ENCODE data around the gene PCIF1. TPM values are rescaled to one million over a fixed set of nuclear protein-coding genes. Genes with fewer than 3 reads are reported as not detected.

Gene PCIF1
- total and polyA plus RNA-seq, 9 of the 15 experiments (the other 6 are each of a cell fraction or from before 2014, with no cell fraction given), result 5.8 to 29.4 (median 11.3) TPM

- TF ChIP-seq, protein P1, sequence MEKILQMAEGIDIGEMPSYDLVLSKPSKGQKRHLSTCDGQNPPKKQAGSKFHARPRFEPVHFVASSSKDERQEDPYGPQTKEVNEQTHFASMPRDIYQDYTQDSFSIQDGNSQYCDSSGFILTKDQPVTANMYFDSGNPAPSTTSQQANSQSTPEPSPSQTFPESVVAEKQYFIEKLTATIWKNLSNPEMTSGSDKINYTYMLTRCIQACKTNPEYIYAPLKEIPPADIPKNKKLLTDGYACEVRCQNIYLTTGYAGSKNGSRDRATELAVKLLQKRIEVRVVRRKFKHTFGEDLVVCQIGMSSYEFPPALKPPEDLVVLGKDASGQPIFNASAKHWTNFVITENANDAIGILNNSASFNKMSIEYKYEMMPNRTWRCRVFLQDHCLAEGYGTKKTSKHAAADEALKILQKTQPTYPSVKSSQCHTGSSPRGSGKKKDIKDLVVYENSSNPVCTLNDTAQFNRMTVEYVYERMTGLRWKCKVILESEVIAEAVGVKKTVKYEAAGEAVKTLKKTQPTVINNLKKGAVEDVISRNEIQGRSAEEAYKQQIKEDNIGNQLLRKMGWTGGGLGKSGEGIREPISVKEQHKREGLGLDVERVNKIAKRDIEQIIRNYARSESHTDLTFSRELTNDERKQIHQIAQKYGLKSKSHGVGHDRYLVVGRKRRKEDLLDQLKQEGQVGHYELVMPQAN (IDR thresholded peaks at IDR 0.05; ENCODE audit: borderline replicate concordance), result peak; percentile 69
- TF ChIP-seq FOS (IDR thresholded peaks at IDR 0.05; ENCODE audit: extremely low read depth, insufficient read length) (peak; percentile 62), ZFPM2 (CRISPR knock-in tag; IDR thresholded peaks at IDR 0.05) (peak; percentile 81), NFIC (IDR thresholded peaks at IDR 0.05) (peak; percentile 63), SIRT6 (IDR thresholded peaks at IDR 0.05; ENCODE audit: low read depth, low read length) (no peak), ZBTB5 (IDR thresholded peaks at IDR 0.05) (no peak), SIN3B (IDR thresholded peaks at IDR 0.05; ENCODE audit: low read depth) (no peak; the same call in 1 of the 2 replicates), GABPB1 (CRISPR knock-in tag; IDR thresholded peaks at IDR 0.05) (peak; percentile 74), SRF (CRISPR knock-in tag; IDR thresholded peaks at IDR 0.05) (peak in 1 of 2 experiments; percentile 70; a peak in 3 of 4 replicates), HOMEZ (CRISPR knock-in tag; IDR thresholded peaks at IDR 0.05) (0 out of 2 replicates have a peak, but pooled peaks have one; percentile 35), L3MBTL2 (IDR thresholded peaks at IDR 0.05) (peak; percentile 28; the same call in 1 of the 2 replicates), XRCC4 (IDR thresholded peaks at IDR 0.05; ENCODE audit: extremely low read depth, insufficient read depth, insufficient read length) (no peak), RUNX1 (IDR thresholded peaks at IDR 0.05; ENCODE audit: low read depth) (no peak; the same call in 1 of the 2 replicates), MTA1 (IDR thresholded peaks at IDR 0.05; ENCODE audit: borderline replicate concordance) (no peak), MAFK (IDR thresholded peaks at IDR 0.05; ENCODE audit: low read length) (no peak), HMG20A (CRISPR knock-in tag; conservative IDR thresholded peaks at IDR 0.05) (no peak), IRF9 (tag; IDR thresholded peaks at IDR 0.05) (no peak), RNF2 (IDR thresholded peaks at IDR 0.05) (no peak; the same call in 1 of the 2 replicates), ETS2 (tag; IDR thresholded peaks at IDR 0.05; ENCODE audit: borderline replicate concordance, poor library complexity, severe bottlenecking) (no peak), OTX1 (CRISPR knock-in tag; IDR thresholded peaks at IDR 0.05) (peak; percentile 78; the same call in 1 of the 2 replicates)
- TF ChIP-seq, protein P2, sequence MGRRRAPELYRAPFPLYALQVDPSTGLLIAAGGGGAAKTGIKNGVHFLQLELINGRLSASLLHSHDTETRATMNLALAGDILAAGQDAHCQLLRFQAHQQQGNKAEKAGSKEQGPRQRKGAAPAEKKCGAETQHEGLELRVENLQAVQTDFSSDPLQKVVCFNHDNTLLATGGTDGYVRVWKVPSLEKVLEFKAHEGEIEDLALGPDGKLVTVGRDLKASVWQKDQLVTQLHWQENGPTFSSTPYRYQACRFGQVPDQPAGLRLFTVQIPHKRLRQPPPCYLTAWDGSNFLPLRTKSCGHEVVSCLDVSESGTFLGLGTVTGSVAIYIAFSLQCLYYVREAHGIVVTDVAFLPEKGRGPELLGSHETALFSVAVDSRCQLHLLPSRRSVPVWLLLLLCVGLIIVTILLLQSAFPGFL (CRISPR knock-in tag; IDR thresholded peaks at IDR 0.05), result no peak
Measured at GRCh38 chr20:45934586-45935415, at the start of gene PCIF1 (continued).

All from K562 (cell line).